SK-MEL-5 (cell line): ENCODE data around the gene RNASE12. TPM values are rescaled to one million over a fixed set of nuclear protein-coding genes. Genes with fewer than 3 reads are reported as not detected.

Source experiments
- DNase-seq: peaks from one replicate; pipeline ENCODE4 v3.0.0-alpha.2; 2016; ENCODE audit warnings: low read depth, low spot score
- in situ Hi-C: cut with HindIII; loops from 2 replicates; pipeline ENCODE4 v1.10.0; 2016; ENCODE audit warnings: low sequenced_read_pairs, high pct_unique_total_duplicates, low pct_unique_long_range_greater_than_20kb
- total RNA-seq: library from RNA; depleted of rRNA; stranded (reverse); fragments of >200 nt; shearing (Covaris generic); gene quantifications from 2 replicates; pipeline ENCODE4 v1.2.3, GENCODE V29; 2014

Gene RNASE12
- total RNA-seq, 1 experiment from 2014 or later: not detected

- in situ Hi-C loops: no loop called here
- no peak for DNase-seq
Measured at GRCh38 chr14:20617138-20618003, 26.2 kb upstream of the RNASE12 start.

- in situ Hi-C loops: no loop called here
Measured at GRCh38 chr14:20615996-20616395, 24.8 kb upstream of the RNASE12 start.

GRCh38 chr14:20614038-20614840, 23.1 kb upstream of the RNASE12 start:
- in situ Hi-C loops: no loop called here
- DNase-seq: no peak

More at GRCh38 chr14:20615996-20616395, 24.8 kb upstream of the RNASE12 start:
- no peak for DNase-seq

GRCh38 chr14:20613094-20614037, 22.2 kb upstream of the RNASE12 start:
- DNase-seq: peak; percentile 98
- in situ Hi-C loops: no loop called here

GRCh38 chr14:20612403-20612802, 21.2 kb upstream of the RNASE12 start:
- in situ Hi-C loops: no loop called here
- DNase-seq: no peak

- in situ Hi-C loops: no loop called here
- no peak for DNase-seq
Measured at GRCh38 chr14:20611277-20611676, 20.1 kb upstream of the RNASE12 start.

- in situ Hi-C loops: no loop called here
- peak; percentile 81 for DNase-seq
Measured at GRCh38 chr14:20610002-20610765, 19.0 kb upstream of the RNASE12 start.

GRCh38 chr14:20609215-20610001, 18.2 kb upstream of the RNASE12 start:
- in situ Hi-C loops: no loop called here
- peak; percentile 93 for DNase-seq

GRCh38 chr14:20608383-20609110, 17.4 kb upstream of the RNASE12 start:
- DNase-seq: no peak
- in situ Hi-C loops: no loop called here

- DNase-seq: no peak
- in situ Hi-C loops: no loop called here
Measured at GRCh38 chr14:20607617-20608016, 16.4 kb upstream of the RNASE12 start.

GRCh38 chr14:20606902-20607242, 15.7 kb upstream of the RNASE12 start:
- DNase-seq: no peak
- in situ Hi-C loops: no loop called here

GRCh38 chr14:20606190-20606901, 15.2 kb upstream of the RNASE12 start:
- in situ Hi-C loops: no loop called here
- peak; percentile 75 for DNase-seq

GRCh38 chr14:20603813-20604690, 12.9 kb upstream of the RNASE12 start:
- in situ Hi-C loops: no loop called here
- no peak for DNase-seq

GRCh38 chr14:20602583-20602982, 11.4 kb upstream of the RNASE12 start:
- DNase-seq: no peak
- in situ Hi-C loops: no loop called here
